ENCODE measurements around the gene COTL1. TPM values are rescaled to one million over a fixed set of nuclear protein-coding genes. Genes with fewer than 3 reads are reported as not detected.

The COTL1 gene
- polyA plus RNA-seq, 1 of the 3 experiments (the other 2 are of a cell fraction) = 91.6 TPM

GRCh38 chr16:84638231-84638806 lies 20.4 kb upstream of the COTL1 start:
- TF ChIP-seq CTCF (IDR thresholded peaks at IDR 0.05) = no peak
- no peak for TF ChIP-seq SMC3 (IDR thresholded peaks at IDR 0.05; ENCODE audit: low read depth, low read length)
- TF ChIP-seq RXRA (IDR thresholded peaks at IDR 0.05; ENCODE audit: borderline replicate concordance, low read depth) = no peak
- TF ChIP-seq YY1 (IDR thresholded peaks at IDR 0.05; ENCODE audit: low read depth) = no peak
- no peak for TF ChIP-seq ELF1 (IDR thresholded peaks at IDR 0.05)
- TF ChIP-seq POLR2AphosphoS5 (IDR thresholded peaks at IDR 0.05; ENCODE audit: low read depth, low read length) = no peak
- no peak for TF ChIP-seq EZH2phosphoT487 (IDR thresholded peaks at IDR 0.05; ENCODE audit: borderline replicate concordance, low read depth)
- no peak for TF ChIP-seq GABPA (IDR thresholded peaks at IDR 0.05; ENCODE audit: low read depth)
- TF ChIP-seq FOSL2 (IDR thresholded peaks at IDR 0.05; ENCODE audit: borderline replicate concordance, low read depth) = no peak
- TF ChIP-seq TCF12 (IDR thresholded peaks at IDR 0.05) = no peak
- TF ChIP-seq JUND (IDR thresholded peaks at IDR 0.05) = no peak
- TF ChIP-seq PBX3 (IDR thresholded peaks at IDR 0.05) = no peak
- no peak for TF ChIP-seq ZBTB33 (IDR thresholded peaks at IDR 0.05; ENCODE audit: borderline replicate concordance, low read depth)
- no peak for TF ChIP-seq FOXM1 (IDR thresholded peaks at IDR 0.05; ENCODE audit: low read depth)
- TF ChIP-seq REST (IDR thresholded peaks at IDR 0.05; ENCODE audit: low read depth, low read length) = no peak
- TF ChIP-seq SIN3A (IDR thresholded peaks at IDR 0.05; ENCODE audit: borderline replicate concordance, low read depth, low read length) = no peak
- TF ChIP-seq RCOR1 (IDR thresholded peaks at IDR 0.05; ENCODE audit: low read length) = no peak
- TF ChIP-seq FOXJ3 (CRISPR knock-in tag; IDR thresholded peaks at IDR 0.05) = no peak
- no peak for TF ChIP-seq TEAD4 (IDR thresholded peaks at IDR 0.05; ENCODE audit: borderline replicate concordance, insufficient read depth)
- H3K9me2 ChIP-seq = no peaks in the 10 kb centered on the region
- H3K79me2 ChIP-seq (ENCODE audit: insufficient read depth) = no peaks in the 10 kb centered on the region
- ChIA-PET CTCF (interaction anchor here (1.0 to 1.8 kb wide), 3 partner anchors 16 to 127 kb away, joined by 3 to 5 read pairs (median 3); no protein-coding TSS in a partner anchor), POLR2A (no interaction called here)
- no peak for DNase-seq
- no peak overlapping the region for H2AFZ ChIP-seq (ENCODE audit: low read depth)
- no peaks in the 10 kb centered on the region for H3K27me3 ChIP-seq (ENCODE audit: insufficient read depth)
- H4K20me1 ChIP-seq (ENCODE audit: insufficient read depth) = no peaks in the 10 kb centered on the region
- H3K27ac ChIP-seq (ENCODE audit: low read depth in 2 of 2, low read length in 1 of 2) = no peak overlapping the region
- no peak overlapping the region for H3K4me3 ChIP-seq (ENCODE audit: low read depth in 2 of 2, low read length in 1 of 2)
- H3K4me2 ChIP-seq = no peak overlapping the region
- no peaks in the 10 kb centered on the region for H3F3A ChIP-seq (replicated peaks; ENCODE audit: insufficient read depth)
- 97% methylated on average over 8 of the region's 8 CpGs for whole genome bisulfite sequencing (ENCODE audit: low lambda C conversion rate)
- no peaks in the 10 kb centered on the region for H3K9me3 ChIP-seq
- peaks cover 10 to 14% of the 10 kb centered on the region in 2 experiments; a peak in 3 of 4 replicates for H3K4me1 ChIP-seq (ENCODE audit: control insufficient read depth in 1 of 2, insufficient read depth in 2 of 2, low read depth in 1 of 2, low read length in 1 of 2)
- no peaks in the 10 kb centered on the region for H3K36me3 ChIP-seq (replicated peaks in 1 of 2; ENCODE audit: control insufficient read depth in 1 of 2, insufficient read depth in 2 of 2, low read length in 1 of 2)
- H3K9ac ChIP-seq = no peak overlapping the region

Measured in SK-N-SH (cell line).